Colonic mucosa (tissue), 4 donors: ENCODE data around the gene MOB3A. TPM values are rescaled to one million over a fixed set of nuclear protein-coding genes. Genes with fewer than 3 reads are reported as not detected.
A peak's percentile ranks its signal among the peaks of the same experiment; 100 is the strongest.

Experiments
- DNase-seq: peaks from one replicate; pipeline ENCODE4 v3.0.0-alpha.2; 2020
- H3K27ac ChIP-seq: fragments of 200-600 bp; one replicate; pipeline ENCODE4 v1.8.0; 2021
- H3K27me3 ChIP-seq: fragments of 200-600 bp; one replicate; pipeline ENCODE4 v1.8.0; 2021
- H3K36me3 ChIP-seq: fragments of 200-600 bp; one replicate; pipeline ENCODE4 v1.8.0; 2021
- H3K4me1 ChIP-seq: fragments of 200-600 bp; one replicate; pipeline ENCODE4 v1.8.0; 2021; ENCODE audit warnings: mild to moderate bottlenecking
- H3K4me3 ChIP-seq: fragments of 200-600 bp; one replicate; pipeline ENCODE4 v1.8.0; 2021
- H3K9ac ChIP-seq, 2 donors: one replicate each; pipeline ENCODE4 v1.7.0; 2013; ENCODE audit warnings: control low read depth in 2 of 2, low read depth in 2 of 2, low read length in 2 of 2
- H3K9me3 ChIP-seq: fragments of 200-600 bp; one replicate; pipeline ENCODE4 v1.8.0; 2021
- intact Hi-C: fragments of 100-400 bp; cut with DNase I; formaldehyde crosslinking; loops from one replicate; pipeline ENCODE4 v1.14.1; 2022
- total RNA-seq, 2 donors: library from RNA; stranded (reverse); fragmentation: NEBNext Ultra II Directional in 1 of 2; extraction: Animal tissue kit (Norgen Biotek cat#: 25700) in 1 of 2; gene quantifications; one replicate each; pipeline ENCODE4 v1.2.1, GENCODE V29; 2021
- TF ChIP-seq, protein P1 (sequence below): fragments of 200-600 bp; IDR thresholded peaks from one replicate; pipeline ENCODE4 v1.8.0; 2022; ENCODE audit warnings: antibody characterized with exemption, mild to moderate bottlenecking
- donor health status: healthy.
- donor health status: DM: no; HTN: no; CAD: no.
- donor health status: DM: no; HTN: no; CAD: no.

Gene MOB3A
- total RNA-seq, 2 donors from 2014 or later, result 40.0 to 40.5 TPM

DNA sequence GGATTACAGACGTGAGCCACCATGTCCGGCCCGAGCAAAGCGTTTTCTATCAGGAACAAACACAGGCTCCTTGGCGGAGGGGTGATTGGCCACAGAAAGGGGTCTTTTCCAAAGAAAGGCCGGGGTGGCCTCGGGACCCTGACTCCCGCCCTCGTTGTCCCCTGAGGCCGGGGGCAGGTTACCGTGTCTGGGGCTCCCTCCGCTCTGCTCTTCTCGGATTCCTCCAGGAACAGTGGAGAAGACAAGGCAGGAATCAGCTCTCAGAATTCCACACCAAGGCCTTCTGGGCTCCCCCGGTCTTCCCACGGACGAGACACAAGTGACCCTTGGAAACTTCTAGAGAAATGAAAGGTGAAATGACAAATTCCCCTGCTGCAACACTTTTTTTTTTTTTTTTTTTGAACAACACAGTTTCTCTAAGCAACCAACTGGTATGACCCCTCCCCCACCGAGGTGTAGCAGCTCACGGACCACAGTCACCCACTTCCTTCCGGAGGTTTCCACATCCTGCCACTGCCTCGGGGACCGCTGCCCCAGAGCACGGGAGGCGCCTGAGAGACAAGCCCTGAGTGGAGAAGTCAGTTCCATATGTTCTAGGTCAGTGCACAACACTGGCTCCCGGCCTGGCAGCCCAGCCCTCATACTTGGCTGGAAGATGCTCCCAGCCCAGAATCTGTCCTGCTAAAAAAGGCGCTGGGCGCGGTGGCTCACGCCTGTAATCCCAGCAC lies 11.0 kb downstream of the MOB3A start:
- H3K9ac ChIP-seq, result peak overlapping the region; percentile 55 to 60
- H3K27ac ChIP-seq, result peak overlapping the region; percentile 82
- H3K9me3 ChIP-seq, result no peaks in the 10 kb centered on the region
- intact Hi-C loops, result no loop called here
- peak; percentile 73 for DNase-seq
- peaks cover 1% of the 10 kb centered on the region for H3K4me1 ChIP-seq
- H3K36me3 ChIP-seq, result peaks cover 1% of the 10 kb centered on the region
- H3K27me3 ChIP-seq, result no peaks in the 10 kb centered on the region
- peak overlapping the region; percentile 39 for H3K4me3 ChIP-seq
- TF ChIP-seq, protein P1, sequence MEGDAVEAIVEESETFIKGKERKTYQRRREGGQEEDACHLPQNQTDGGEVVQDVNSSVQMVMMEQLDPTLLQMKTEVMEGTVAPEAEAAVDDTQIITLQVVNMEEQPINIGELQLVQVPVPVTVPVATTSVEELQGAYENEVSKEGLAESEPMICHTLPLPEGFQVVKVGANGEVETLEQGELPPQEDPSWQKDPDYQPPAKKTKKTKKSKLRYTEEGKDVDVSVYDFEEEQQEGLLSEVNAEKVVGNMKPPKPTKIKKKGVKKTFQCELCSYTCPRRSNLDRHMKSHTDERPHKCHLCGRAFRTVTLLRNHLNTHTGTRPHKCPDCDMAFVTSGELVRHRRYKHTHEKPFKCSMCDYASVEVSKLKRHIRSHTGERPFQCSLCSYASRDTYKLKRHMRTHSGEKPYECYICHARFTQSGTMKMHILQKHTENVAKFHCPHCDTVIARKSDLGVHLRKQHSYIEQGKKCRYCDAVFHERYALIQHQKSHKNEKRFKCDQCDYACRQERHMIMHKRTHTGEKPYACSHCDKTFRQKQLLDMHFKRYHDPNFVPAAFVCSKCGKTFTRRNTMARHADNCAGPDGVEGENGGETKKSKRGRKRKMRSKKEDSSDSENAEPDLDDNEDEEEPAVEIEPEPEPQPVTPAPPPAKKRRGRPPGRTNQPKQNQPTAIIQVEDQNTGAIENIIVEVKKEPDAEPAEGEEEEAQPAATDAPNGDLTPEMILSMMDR, result no peak

DNA sequence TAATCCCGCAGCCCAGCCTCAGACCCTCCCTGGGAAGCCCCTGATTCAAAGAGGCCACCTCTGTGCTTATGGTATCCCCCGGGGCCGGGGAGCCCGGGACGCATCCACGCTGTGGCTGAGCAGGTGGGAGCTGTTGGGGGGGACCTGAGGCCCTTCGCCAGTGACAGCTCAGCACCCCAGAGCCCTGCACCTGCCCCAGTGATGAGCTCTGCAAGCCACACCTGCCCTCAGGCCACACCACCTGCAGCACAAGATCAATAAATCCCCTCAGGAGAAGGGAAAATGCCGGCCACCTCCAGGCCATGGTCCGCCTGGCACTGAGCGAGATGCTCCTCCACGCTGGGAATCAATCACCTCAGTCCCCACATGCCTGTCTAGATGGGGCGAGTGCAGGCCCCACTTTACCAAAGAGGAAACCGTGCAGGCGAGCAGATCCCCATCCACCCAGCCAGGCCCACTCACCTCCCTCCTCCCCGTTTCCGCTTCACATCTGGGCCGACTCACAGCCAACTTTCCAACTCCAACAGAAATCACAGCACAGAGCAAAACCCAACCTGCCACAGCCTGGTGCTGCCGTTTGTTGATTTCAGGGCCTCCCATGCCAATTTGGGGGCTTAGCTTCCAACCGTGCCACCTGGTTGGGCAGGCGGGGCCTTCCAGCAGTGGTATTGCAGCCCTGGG lies 12.8 kb downstream of the MOB3A start:
- no peak for DNase-seq
- peaks cover 14% of the 10 kb centered on the region for H3K36me3 ChIP-seq
- peak overlapping the region; percentile 39 for H3K4me3 ChIP-seq
- H3K9ac ChIP-seq, result peak overlapping the region; percentile 48 to 60
- H3K27me3 ChIP-seq, result no peaks in the 10 kb centered on the region
- peak overlapping the region; percentile 82 for H3K27ac ChIP-seq
- intact Hi-C loops, result no loop called here
- TF ChIP-seq, protein P1, result no peak
- no peaks in the 10 kb centered on the region for H3K4me1 ChIP-seq
- no peaks in the 10 kb centered on the region for H3K9me3 ChIP-seq

DNA sequence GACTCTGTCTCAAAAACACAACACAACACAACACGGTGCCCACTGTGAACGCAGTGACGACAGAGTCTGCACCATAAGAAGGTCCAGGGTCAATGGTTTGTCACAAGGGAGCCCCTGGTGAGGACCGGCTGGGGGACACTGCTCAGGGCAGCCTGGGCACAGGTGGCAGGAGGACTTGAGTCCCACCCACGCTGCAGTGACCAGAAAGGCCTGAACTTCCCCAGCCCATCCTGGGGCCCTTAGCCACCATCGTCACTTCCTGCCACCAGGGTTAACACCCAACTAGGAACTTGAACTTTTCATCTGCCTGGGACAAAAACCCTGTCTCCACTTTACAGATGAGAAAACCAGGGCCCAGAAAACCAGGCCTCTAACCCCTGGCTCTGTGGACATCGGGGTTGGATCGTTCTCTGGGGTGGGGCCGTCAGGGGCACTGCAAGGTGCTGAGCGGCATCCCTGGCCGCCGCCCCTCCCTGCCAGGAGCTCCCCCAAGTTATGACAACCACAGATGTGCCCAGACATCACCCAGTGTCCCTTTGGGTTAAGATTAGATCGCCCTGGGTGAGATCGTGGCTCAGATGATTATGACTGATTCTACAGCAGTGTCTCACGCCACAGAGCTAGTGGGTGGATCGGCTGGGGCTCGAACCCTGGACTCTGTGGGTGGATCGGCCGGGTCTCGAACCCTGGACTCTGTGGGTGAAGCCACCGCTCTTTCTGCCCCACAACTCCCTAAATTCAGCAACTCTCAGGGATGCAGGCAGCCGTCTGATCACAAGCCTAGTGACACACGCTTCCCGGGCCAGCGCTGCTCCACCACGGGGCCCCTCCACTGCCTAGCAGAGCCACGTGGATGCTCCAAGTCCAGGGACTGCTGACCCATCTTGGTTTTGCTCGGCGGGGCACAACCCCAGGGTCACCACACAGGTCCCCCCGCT lies 14.0 kb downstream of the MOB3A start:
- Histone ChIP-seq H3K36me3 (peaks cover 23% of the 10 kb centered on the region), H3K9me3 (no peaks in the 10 kb centered on the region), H3K27me3 (no peaks in the 10 kb centered on the region), H3K9ac (peak overlapping the region; percentile 53 to 59), H3K4me1 (no peaks in the 10 kb centered on the region), H3K27ac (peak overlapping the region; percentile 82), H3K4me3 (peak overlapping the region; percentile 39)
- DNase-seq, result no peak
- intact Hi-C loops, result no loop called here
- TF ChIP-seq, protein P1, result no peak

DNA sequence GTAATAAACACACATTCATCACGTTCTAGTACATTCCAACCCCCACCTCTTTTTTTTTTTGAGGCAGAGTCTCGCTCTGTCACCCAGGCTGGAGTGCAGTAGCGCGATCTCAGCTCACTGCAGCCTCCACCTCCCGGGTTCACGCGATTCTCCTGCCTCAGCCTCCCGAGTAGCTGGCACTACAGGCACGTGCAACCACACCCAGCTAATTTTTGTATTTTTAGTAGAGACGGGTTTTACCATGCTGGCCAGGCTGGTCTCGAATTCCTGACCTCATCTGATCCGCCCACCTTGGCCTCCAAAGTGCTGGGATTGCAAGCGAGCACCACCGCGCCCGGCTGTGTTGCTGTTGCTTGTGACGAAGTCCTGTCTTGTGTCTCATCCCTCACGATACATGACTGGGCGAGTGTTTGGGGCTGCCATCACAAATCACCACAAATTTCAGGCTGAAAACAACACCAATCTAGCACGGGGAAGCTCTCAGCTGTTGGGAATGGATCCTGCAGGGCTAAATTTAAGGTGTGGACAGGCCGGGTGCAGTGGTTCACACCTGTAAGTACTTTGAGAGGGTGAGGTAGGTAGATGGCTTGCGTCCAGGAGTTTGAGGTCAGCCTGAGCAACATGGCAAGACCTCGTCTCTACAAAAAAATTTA lies 15.7 kb downstream of the MOB3A start:
- DNase-seq, result no peak
- TF ChIP-seq, protein P1, result no peak
- intact Hi-C loops, result no loop called here
- Histone ChIP-seq H3K9me3 (no peaks in the 10 kb centered on the region), H3K4me3 (no peak overlapping the region), H3K4me1 (no peaks in the 10 kb centered on the region), H3K9ac (no peak overlapping the region), H3K36me3 (peaks cover 35% of the 10 kb centered on the region), H3K27ac (no peak overlapping the region), H3K27me3 (no peaks in the 10 kb centered on the region)

DNA sequence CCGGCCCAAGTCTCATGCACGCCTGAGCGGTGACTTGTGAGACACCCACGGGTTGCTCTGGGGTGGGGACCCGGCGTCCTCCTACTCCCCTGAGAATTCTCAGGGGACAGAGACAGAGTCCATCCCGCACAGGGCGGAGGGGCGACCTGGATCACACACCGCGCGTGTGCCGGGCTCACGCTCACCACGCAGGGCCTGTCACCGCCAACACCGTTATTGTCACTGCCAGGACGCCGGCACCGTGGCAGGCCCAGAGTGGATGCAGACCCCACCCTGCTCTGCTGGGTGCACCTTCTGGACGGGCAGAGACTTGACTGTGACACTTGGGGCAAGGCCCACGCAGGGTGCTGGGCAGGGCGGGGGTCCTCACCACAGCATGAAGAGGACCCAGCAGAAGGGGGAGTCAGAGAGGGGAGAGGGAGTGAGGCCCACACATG lies 16.2 kb downstream of the MOB3A start:
- Histone ChIP-seq H3K4me3 (no peak overlapping the region), H3K4me1 (no peaks in the 10 kb centered on the region), H3K9me3 (no peaks in the 10 kb centered on the region), H3K36me3 (peaks cover 35% of the 10 kb centered on the region), H3K27me3 (no peaks in the 10 kb centered on the region), H3K27ac (no peak overlapping the region), H3K9ac (no peak overlapping the region)
- no peak for DNase-seq
- TF ChIP-seq, protein P1, result no peak
- intact Hi-C loops, result loop anchor here (10.0 kb wide), 1 partner anchor 145 kb away; no protein-coding TSS in a partner anchor
